Upper lobe of left lung (tissue), 6 donors: Measurements from ENCODE around the gene TACC2. TPM values are rescaled to one million over a fixed set of nuclear protein-coding genes. Genes with fewer than 3 reads are reported as not detected.

ENCODE experiments used
- ATAC-seq, 2 donors: fragments of 200-7000 bp; cut with Tn5 transposase; one replicate each; pipeline ENCODE4 v1.9.1; 2022; ENCODE audit warnings: mild to moderate bottlenecking in 2 of 2, moderate library complexity in 2 of 2; ENCODE audit not compliant: low FRiP score in 2 of 2
- DNase-seq, 2 donors: peaks; one replicate each; pipeline ENCODE4 v3.0.0-alpha.2; 2019 to 2020
- H3K27ac ChIP-seq, 4 donors: fragments of 200-600 bp; sonication (generic); one replicate each; pipeline ENCODE4 v1.5.1; 2016 to 2019
- H3K27me3 ChIP-seq, 4 donors: fragments of 200-600 bp; sonication (generic); one replicate each; pipeline ENCODE4 v1.5.1; 2017 to 2019
- H3K36me3 ChIP-seq, 4 donors: fragments of 200-600 bp; sonication (generic); one replicate each; pipeline ENCODE4 v1.5.1; 2016 to 2019
- H3K4me1 ChIP-seq, 4 donors: fragments of 200-600 bp; sonication (generic); one replicate each; pipeline ENCODE4 v1.5.1; 2018 to 2019
- H3K4me3 ChIP-seq, 4 donors: fragments of 200-600 bp; sonication (generic); one replicate each; pipeline ENCODE4 v1.5.1; 2017 to 2019; ENCODE audit warnings: mild to moderate bottlenecking in 2 of 4, moderate library complexity in 1 of 4
- H3K9me3 ChIP-seq, 4 donors: fragments of 200-600 bp; sonication (generic); one replicate each; pipeline ENCODE4 v1.5.1; 2018 to 2019
- CTCF ChIP-seq, 6 experiments: fragments of 450-650 bp in 4 of 6; fragments of 200-600 bp in 2 of 6; sonication (generic) in 2 of 6; IDR thresholded peaks; one replicate each; pipeline ENCODE4 v1.5.1; 2016 to 2019; ENCODE audit warnings: antibody characterized with exemption in 6 of 6
- EP300 ChIP-seq, 4 donors: sonication (generic); formaldehyde crosslinking; IDR thresholded peaks; one replicate each; pipeline ENCODE4 v1.5.1; 2017; ENCODE audit warnings: antibody characterized with exemption in 4 of 4, control low read depth in 2 of 4
- POLR2A ChIP-seq, 4 donors: fragments of 450-650 bp; IDR thresholded peaks; one replicate each; pipeline ENCODE4 v1.5.1; 2016 to 2017; ENCODE audit warnings: antibody characterized with exemption in 4 of 4, mild to moderate bottlenecking in 2 of 4
- POLR2AphosphoS5 ChIP-seq, 2 donors: sonication (generic); formaldehyde crosslinking; IDR thresholded peaks; one replicate each; pipeline ENCODE4 v1.5.1; 2017; ENCODE audit warnings: antibody characterized with exemption in 2 of 2
- WGBS, 2 donors: methylation state at CpG; one replicate each; pipeline ENCODE4 v1.1.5; 2017 to 2018; 5-methylcytosine and 5-hydroxymethylcytosine counted together
- total RNA-seq, 6 donors: library from RNA; depleted of rRNA in 4 of 6; stranded (reverse); fragments of >200 nt in 4 of 6; gene quantifications; one replicate each; pipeline versions ENCODE4 v1.1.0 to v1.2.1, GENCODE V29; 2016 to 2021
- donor health status: DM: no; HTN: no; CAD: no; lungs with moderate emphysema.
- donor health status: DM: no; HTN: yes; CAD: no; lungs with severe emphysema.

Gene TACC2
- total RNA-seq, 6 donors from 2014 or later, result 158 to 701 (median 386) TPM

- DNase-seq (peak in 1 of 2 donors; percentile 64), ATAC-seq (peak; percentile 70 to 72)
- TF ChIP-seq POLR2A (IDR thresholded peaks at IDR 0.05) (no peak), EP300 (IDR thresholded peaks at IDR 0.05) (peak in 2 of 4 donors; percentile 75 to 80), POLR2AphosphoS5 (IDR thresholded peaks at IDR 0.05) (peak; percentile 46 to 64), CTCF (IDR thresholded peaks at IDR 0.05) (peak; percentile 37 to 72 (median 52))
- Histone ChIP-seq H3K9me3 (no peaks in the 10 kb centered on the region), H3K27ac (peak overlapping the region; percentile 67 to 81 (median 74)), H3K4me3 (no peak overlapping the region), H3K36me3 (no peaks in the 10 kb centered on the region), H3K27me3 (no peaks in the 10 kb centered on the region), H3K4me1 (peaks cover 14 to 34% (median 23%) of the 10 kb centered on the region in 4 donors)
- WGBS, 2 donors, result 32 to 48% methylated on average over 11 to 15 of the region's 15 CpGs
Measured at GRCh38 chr10:122054048-122055025, 65.4 kb downstream of the TACC2 start.

- peaks cover 14 to 34% (median 23%) of the 10 kb centered on the region in 4 donors for H3K4me1 ChIP-seq
- H3K9me3 ChIP-seq, result no peaks in the 10 kb centered on the region
- no peak overlapping the region for H3K4me3 ChIP-seq
- peak overlapping the region in 3 of 4 donors; percentile 71 to 81 (median 77) for H3K27ac ChIP-seq
- WGBS, 2 donors, result 87 to 96% methylated on average over 5 of the region's 5 CpGs
- no peak for ATAC-seq
- no peaks in the 10 kb centered on the region for H3K27me3 ChIP-seq
- no peak for DNase-seq
- H3K36me3 ChIP-seq, result no peaks in the 10 kb centered on the region
- TF ChIP-seq POLR2A (IDR thresholded peaks at IDR 0.05), result no peak
- no peak for TF ChIP-seq EP300 (IDR thresholded peaks at IDR 0.05)
- TF ChIP-seq POLR2AphosphoS5 (IDR thresholded peaks at IDR 0.05), result no peak
- TF ChIP-seq CTCF (IDR thresholded peaks at IDR 0.05), result no peak
Measured at GRCh38 chr10:122055252-122055651, 66.3 kb downstream of the TACC2 start.

DNA sequence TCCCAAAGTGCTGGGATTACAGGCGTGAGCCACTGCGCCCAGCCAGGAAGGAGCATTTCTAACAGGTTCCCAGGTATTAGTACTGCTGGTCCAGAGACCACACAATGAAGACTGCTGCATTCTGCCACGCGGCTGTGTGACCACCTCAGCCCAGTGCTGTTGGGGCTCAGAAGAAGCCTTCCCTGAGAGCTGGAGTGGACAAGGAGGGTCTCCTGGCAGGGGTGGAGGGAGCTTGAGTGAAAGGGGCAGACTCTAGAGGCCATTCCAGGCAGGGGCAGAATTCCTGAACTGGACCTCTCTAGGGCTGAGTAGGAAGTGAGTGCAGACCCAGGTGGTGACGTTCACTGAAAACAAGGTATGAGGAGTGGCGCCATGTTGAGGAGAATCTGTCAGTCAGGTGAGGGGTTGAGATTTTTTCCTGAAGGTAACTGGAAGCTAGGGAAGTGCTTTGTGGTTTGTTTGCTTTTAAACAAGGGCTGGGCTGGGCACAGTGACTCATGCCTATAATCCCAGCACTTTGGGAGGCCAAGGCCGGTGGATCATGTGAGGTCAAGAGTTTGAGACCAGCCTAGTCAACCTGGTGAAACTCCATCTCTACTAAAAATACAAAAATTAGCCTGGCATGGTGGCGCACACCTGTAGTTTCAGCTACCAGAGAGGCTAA is 67.6 kb downstream of the TACC2 start:
- ATAC-seq (peak in 1 of 2 donors; percentile 77), DNase-seq (peak in 1 of 2 donors; percentile 65)
- TF ChIP-seq POLR2AphosphoS5 (IDR thresholded peaks at IDR 0.05), result no peak
- TF ChIP-seq CTCF (IDR thresholded peaks at IDR 0.05), result no peak
- no peak for TF ChIP-seq POLR2A (IDR thresholded peaks at IDR 0.05)
- TF ChIP-seq EP300 (IDR thresholded peaks at IDR 0.05), result peak in 1 of 4 donors; percentile 93
- H3K9me3 ChIP-seq, result no peaks in the 10 kb centered on the region
- 76 to 83% methylated on average over 4 to 7 of the region's 8 CpGs for WGBS, 2 donors
- peaks cover 14 to 25% (median 19%) of the 10 kb centered on the region in 4 donors for H3K4me1 ChIP-seq
- H3K4me3 ChIP-seq, result no peak overlapping the region
- no peaks in the 10 kb centered on the region for H3K36me3 ChIP-seq
- H3K27ac ChIP-seq, result peak overlapping the region; percentile 28 to 81 (median 70)
- no peaks in the 10 kb centered on the region for H3K27me3 ChIP-seq

DNA sequence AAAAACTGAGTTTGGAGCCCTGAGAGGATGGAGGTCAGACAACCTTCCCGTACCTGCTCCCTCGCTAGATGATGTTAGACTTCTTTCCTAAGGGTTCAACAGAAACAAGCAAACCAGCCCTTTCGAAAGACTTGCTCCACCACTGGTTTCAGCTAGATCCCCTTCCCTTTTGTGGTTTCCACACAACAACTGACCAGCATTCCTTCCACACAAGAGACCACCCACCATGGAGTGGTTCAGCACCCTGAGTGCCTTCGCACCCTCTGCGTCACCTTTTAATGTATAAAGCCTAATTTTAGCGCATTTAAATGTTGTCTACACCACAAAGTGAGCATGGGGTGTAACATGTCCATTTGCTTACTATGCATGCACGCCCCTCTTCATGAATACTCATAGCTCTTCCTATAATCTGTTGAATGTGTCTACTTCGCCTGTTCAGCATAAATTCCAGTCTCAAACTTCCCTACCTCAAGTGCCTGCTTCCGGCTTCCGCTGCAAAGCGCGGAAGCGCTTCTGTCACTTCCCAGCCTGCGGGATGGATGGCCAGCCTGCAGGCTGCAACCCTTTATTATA is 69.0 kb downstream of the TACC2 start:
- no peak overlapping the region for H3K27ac ChIP-seq
- no peak overlapping the region for H3K4me3 ChIP-seq
- no peaks in the 10 kb centered on the region for H3K36me3 ChIP-seq
- 81% methylated on average over 14 of the region's 14 CpGs for whole genome bisulfite sequencing, 2 donors
- H3K9me3 ChIP-seq, result no peaks in the 10 kb centered on the region
- TF ChIP-seq POLR2AphosphoS5 (IDR thresholded peaks at IDR 0.05) (no peak), EP300 (IDR thresholded peaks at IDR 0.05) (no peak), POLR2A (IDR thresholded peaks at IDR 0.05) (no peak), CTCF (IDR thresholded peaks at IDR 0.05) (no peak)
- H3K4me1 ChIP-seq, result peaks cover 13 to 31% (median 24%) of the 10 kb centered on the region in 4 donors
- no peaks in the 10 kb centered on the region for H3K27me3 ChIP-seq
- ATAC-seq (no peak), DNase-seq (no peak)
